SK-MEL-5 (cell line): ENCODE results near the gene TIGD3. TPM values are rescaled to one million over a fixed set of nuclear protein-coding genes. Genes with fewer than 3 reads are reported as not detected.

Experiments
- DNase-seq: peaks from one replicate; pipeline ENCODE4 v3.0.0-alpha.2; 2016; ENCODE audit warnings: low read depth, low spot score
- in situ Hi-C: cut with HindIII; loops from 2 replicates; pipeline ENCODE4 v1.10.0; 2016; ENCODE audit warnings: low sequenced_read_pairs, high pct_unique_total_duplicates, low pct_unique_long_range_greater_than_20kb
- polyA plus RNA-seq, 2 experiments: library from polyadenylated mRNA; depleted of rRNA; stranded (reverse); fragments of >200 nt; gene quantifications; 2 replicates each; pipeline ENCODE4 v1.2.3, GENCODE V29; 2015
- total RNA-seq: library from RNA; depleted of rRNA; stranded (reverse); fragments of >200 nt; shearing (Covaris generic); gene quantifications from 2 replicates; pipeline ENCODE4 v1.2.3, GENCODE V29; 2014; rRNA removed

TIGD3 gene
- total RNA-seq = 0.88 and 1.0 TPM in 2 replicates
- polyA plus RNA-seq (2015; cell fraction: cytosol; rRNA removed) = 0.38 and 0.46 TPM in 2 replicates
- 1.3 TPM in 1 of 2 replicates, not detected in the other for polyA plus RNA-seq (2015; cell fraction: nucleus; rRNA removed)

GRCh38 chr11:65354265-65355012 is at the start of gene TIGD3:
TSS of gene TIGD3 (plus strand) at chr11:65354751. CDS start at chr11:65355809, 1,058 bp downstream.
- in situ Hi-C loops = no loop called here
- peak; percentile 92 for DNase-seq

DNA sequence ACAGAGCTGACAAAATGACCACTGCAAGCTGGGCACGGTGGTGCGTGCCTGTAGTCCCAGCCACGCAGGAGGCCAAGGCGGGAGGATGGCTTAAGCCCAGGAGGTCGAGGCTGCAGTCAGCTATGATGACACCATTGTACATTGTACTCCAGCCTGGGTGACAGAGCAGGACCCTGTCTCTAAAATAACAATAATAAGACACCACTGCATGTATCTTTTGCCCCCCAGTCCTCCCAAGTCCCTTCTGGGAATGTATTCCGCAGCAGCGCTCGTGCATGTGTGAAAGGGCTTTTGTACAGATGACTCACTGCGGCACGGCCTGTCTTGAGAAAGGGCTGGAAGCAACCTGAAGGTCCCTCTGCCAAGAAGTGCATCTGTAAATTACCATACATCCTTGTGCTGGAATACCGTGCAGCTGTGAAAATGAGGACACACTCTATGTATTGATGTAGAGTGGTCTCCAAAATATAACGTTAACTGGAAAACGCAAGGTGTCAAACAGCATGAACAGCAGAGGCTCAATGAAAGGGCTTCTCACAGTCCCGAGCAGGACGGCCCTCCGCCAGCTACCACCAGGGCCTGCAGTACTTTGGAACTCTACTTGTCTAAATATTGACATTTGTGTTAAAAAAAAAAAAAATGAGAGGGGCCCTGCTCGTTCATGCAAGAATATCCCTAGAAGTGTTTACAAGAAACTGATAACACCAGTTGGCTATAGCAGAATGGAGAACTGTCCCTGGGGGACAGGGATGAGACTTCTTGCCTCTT is 48.9 kb upstream of the TIGD3 start:
- in situ Hi-C loops = no loop called here
- peak; percentile 11 for DNase-seq

DNA sequence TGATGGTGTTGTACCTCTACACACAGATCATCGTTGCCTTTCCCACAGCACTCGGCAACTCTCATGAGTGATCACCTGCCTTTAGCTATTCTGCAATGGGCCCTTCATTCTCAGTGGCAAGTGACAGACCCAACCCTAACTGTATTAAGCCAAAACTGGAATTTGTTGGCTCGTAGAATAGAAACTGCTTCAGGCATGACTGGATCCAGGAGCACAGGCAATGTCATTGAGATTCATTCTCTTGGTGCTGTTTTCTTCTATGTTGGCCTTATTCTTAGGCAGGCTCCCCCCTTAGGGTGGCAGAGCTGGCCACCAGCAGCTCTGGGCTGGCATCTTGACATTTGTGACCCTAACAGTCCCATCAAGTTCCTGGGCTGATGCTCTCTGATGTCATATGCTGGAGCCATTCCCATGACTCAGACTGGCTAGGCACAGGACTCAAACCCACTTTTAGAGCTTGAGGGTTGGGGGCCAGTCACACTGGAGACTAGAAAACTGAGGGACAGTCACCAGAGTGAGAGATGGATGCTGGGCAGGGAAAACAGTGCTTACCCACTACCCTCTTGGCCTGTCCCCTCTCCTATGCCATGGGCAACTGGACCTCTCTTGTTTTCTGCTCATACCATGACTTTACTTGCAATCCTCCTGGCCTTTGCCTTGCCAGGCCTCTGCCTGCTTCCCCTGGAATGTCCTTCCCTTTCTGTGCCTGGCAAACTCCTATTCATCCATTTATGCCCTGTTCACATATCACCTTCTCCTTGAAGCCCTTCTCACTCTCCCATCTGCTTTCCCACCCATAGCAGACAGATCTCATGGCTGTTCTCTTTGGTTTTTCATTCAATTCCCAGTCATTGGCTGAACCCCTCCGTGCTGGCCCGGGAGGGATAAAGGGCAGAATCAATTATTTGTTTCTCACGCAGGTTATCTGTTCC is 47.0 kb upstream of the TIGD3 start:
- in situ Hi-C loops = no loop called here
- no peak for DNase-seq

GRCh38 chr11:65308281-65308891 is 46.2 kb upstream of the TIGD3 start:
- in situ Hi-C loops = no loop called here
- DNase-seq = no peak

- in situ Hi-C loops = no loop called here
- no peak for DNase-seq
Observed at GRCh38 chr11:65309006-65309405, 45.5 kb upstream of the TIGD3 start.

- in situ Hi-C loops = no loop called here
- DNase-seq = no peak
Observed at GRCh38 chr11:65310215-65310614, 44.3 kb upstream of the TIGD3 start.

DNA sequence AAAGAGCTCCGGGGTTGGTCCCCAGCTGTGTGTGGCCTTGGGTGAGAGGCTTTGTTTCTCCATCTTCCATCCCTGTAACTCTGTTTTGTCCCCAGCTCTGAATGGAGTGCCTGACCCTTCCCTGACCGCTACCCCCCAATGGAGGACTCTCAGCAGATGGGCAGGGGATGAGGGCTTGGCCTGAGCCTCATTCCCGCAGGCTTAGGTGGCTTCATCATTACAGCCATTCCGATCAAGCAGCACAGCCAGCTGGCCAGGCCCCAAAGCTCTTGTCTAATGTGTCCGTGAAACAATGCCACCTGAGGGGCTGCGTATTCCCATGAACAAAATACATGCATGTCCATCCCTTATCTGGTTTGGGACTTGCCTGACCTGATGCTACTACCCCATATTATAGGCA is 43.8 kb upstream of the TIGD3 start:
- in situ Hi-C loops = no loop called here
- DNase-seq = no peak

DNA sequence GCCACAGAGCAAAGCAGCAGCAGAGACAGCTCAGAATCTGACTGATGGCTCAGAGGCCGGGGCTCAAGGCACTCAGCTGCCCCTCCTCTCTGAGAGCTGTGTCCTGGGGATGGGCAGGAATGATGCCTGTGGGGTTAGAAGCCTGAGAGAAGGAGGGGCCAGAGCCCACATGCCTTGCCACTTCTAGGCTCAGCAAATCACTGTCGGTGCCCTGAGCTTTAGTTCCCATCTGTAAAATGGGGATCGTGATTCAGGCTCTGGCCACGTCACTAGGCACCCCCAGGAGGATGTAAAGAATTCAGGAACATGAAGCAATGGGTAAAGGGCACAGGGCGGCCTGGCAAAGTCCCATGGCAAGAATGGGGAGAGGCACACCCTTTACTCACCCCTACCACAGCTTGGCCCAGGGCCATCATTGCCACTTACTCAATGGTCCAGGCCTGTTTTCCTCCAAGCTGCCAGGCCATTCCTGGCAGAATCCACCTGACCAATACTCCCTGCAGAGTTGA is 43.3 kb upstream of the TIGD3 start:
- in situ Hi-C loops = no loop called here
- DNase-seq = no peak

GRCh38 chr11:65314501-65315203 is 39.9 kb upstream of the TIGD3 start, which contains the start of gene CDC42EP2:
TSS of gene CDC42EP2 (plus strand) at chr11:65314866. CDS start at chr11:65320899, 6,033 bp downstream.
- peak; percentile 68 for DNase-seq
- in situ Hi-C loops = no loop called here

DNA sequence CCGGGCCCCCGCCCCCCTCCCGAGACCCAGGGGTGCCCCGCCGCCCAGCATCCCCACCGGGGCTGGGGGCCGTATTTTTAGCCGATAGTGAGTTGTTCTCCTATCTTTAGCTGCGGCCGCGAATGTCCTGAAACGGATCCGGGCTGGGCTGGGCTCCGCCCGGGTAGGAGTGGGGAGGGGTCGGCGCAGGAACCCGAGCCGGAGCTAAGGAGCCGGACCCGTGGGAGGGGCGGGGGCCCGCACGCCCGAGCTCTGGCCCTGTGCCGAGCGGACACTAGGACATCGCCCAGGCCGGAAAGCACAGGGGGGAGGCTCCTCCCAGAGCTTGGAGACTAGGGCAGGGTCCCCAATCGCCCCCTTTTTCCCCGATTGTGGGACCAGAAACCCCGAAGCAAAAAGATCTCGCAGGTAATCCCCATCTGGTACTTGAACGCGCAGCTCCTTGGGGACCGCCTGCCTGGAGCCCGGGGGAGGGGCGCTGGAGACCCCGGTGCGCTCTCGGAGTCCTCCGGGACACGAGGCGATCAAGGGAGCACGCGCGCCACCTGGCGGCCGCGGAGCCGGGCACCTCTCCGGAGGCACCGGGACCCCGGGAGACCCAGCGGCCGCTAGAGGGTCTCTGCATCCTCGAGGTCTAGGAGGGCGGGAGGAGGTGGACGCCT is 39.2 kb upstream of the TIGD3 start:
- in situ Hi-C loops = no loop called here
- peak; percentile 57 for DNase-seq

DNA sequence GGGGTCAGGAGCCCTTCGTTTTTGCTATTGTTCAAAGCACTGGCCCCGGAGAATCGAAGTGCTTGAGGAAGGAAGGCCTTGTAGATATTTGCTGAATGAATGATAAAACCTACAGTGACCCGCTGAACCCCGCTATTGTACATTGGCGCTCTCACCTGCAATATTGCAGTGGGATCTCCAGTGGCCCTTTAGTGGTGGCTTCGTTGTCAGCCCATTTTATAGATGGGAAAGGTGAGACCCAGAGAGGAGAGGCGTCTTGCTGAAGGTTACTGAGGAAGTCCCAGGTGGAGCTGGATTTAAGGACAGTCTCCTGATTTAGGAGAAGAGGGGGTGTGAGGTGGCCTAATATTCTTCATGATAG is 38.7 kb upstream of the TIGD3 start:
- in situ Hi-C loops = no loop called here
- no peak for DNase-seq

DNA sequence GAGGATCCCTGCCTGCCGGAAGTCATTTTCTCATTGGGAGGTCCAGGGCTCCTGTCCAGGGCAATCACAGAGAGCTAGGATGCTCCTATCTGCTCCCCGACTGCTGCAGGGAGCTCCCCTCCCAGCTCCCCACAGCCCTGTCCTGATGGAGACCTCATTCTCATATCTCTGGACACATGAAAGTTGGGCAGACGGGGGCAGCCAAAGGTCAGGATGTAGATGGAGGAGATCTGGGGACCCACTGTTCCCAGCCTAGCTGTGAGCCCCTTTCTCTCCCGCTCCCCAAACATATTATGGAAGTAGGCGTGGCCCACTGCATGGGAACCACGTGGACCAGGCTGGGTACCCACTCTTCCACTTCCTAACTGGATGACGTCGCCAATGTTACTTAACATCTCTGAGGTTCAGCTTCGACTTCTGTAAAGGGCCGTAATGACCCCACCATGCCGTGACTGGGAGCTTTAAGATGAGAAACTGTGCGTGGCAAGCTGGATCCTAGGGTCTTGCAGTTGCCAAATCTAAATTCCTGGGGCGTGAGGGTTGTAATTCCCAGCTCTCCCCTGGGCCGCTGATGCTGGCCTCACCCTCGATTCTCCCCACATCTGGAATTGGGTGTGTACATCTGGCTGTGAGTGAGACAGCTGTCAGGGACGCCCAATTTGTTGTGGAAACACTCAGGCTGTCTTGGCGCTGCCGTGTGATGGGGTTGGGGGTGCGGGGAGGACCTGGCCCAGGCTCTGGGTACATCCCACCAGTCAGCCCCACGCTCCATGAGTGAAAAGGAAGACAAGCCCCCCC is 38.1 kb upstream of the TIGD3 start:
- no peak for DNase-seq
- in situ Hi-C loops = no loop called here

GRCh38 chr11:65317025-65317786 is 37.3 kb upstream of the TIGD3 start:
- in situ Hi-C loops = no loop called here
- no peak for DNase-seq

DNA sequence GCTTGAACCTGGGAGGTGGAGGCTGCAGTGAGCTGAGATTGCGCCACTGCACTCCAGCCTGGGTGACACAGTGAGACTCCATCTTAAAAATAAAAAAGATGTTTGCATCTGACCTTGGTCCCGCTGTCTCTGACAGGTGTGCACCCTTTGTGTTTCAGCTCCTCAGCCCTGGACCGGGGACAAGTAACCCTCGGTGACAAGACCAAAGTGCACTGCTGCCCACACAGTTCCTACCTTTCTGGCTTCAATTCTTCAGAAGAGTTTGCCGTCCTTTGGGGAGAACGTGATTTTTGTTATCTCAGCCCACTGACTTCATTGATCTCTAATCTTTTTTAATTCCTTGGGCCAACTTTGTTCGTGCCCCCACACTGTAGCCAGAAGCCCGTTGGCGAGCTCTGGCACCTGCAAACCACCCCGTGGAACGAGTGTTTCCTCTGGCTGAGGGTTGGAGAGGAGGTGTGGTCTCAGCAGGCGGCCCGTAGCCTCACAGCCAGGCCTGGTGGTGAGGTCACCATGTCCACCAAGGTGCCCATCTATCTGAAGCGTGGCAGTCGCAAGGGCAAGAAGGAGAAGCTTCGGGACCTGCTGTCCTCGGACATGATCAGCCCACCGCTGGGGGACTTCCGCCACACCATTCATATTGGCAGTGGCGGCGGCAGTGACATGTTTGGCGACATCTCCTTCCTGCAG is 34.0 kb upstream of the TIGD3 start:
- in situ Hi-C loops = no loop called here
- DNase-seq = no peak
